CD4-positive, alpha-beta memory T cell (primary cell): ENCODE data around the gene WDR26. TPM values are rescaled to one million over a fixed set of nuclear protein-coding genes. Genes with fewer than 3 reads are reported as not detected.
A peak's percentile ranks its signal among the peaks of the same experiment; 100 is the strongest.

Source experiments
- CTCF ChIA-PET: fragments of 350-600 bp; sonication (Branson Sonifier 250); formaldehyde crosslinking; loops from one replicate; lab custom pipeline; 2021; ENCODE audit warnings: inconsistent platforms; ENCODE audit not compliant: partially characterized antibody; lab: Charles Lee
- POLR2A ChIA-PET: fragments of 350-600 bp; sonication (Branson Sonifier 250); formaldehyde crosslinking; loops from one replicate; lab custom pipeline; 2021; ENCODE audit not compliant: partially characterized antibody; lab: Charles Lee
- DNase-seq, 5 donors: peaks; one replicate each; pipeline versions ENCODE4 v3.0.0 to v3.0.0-alpha.2; 2020 to 2022; ENCODE audit warnings: mixed read lengths in 1 of 5
- H3K27ac ChIP-seq: one replicate; pipeline ENCODE4 v1.7.0; 2013; ENCODE audit warnings: low read depth, low read length
- H3K27me3 ChIP-seq: 2 replicates; pipeline ENCODE4 v1.7.0; 2013; ENCODE audit warnings: mild to moderate bottlenecking, low read length, moderate library complexity; ENCODE audit not compliant: insufficient read depth
- H3K36me3 ChIP-seq: 2 replicates; pipeline ENCODE4 v1.7.0; 2013; ENCODE audit warnings: mild to moderate bottlenecking, low read length, moderate library complexity; ENCODE audit not compliant: insufficient read depth
- H3K4me1 ChIP-seq: 2 replicates; pipeline ENCODE4 v1.7.0; 2013; ENCODE audit warnings: mild to moderate bottlenecking, low read length, moderate library complexity; ENCODE audit not compliant: insufficient read depth
- H3K4me3 ChIP-seq, 2 donors: one replicate each; pipeline ENCODE4 v1.7.0; 2013; ENCODE audit warnings: low read length in 2 of 2, mild to moderate bottlenecking in 1 of 2
- H3K9me3 ChIP-seq, 2 donors: one replicate each; pipeline ENCODE4 v1.7.0; 2013; ENCODE audit warnings: low read length in 2 of 2, control low read depth in 1 of 2; ENCODE audit not compliant: control insufficient read depth in 1 of 2
- H3K27ac Mint-ChIP-seq, 7 donors: one replicate each; pipeline ENCODE4 v1.8.0; 2020 to 2021; ENCODE audit warnings: mixed read lengths in 7 of 7, mild to moderate bottlenecking in 6 of 7, inconsistent platforms in 3 of 7, moderate library complexity in 3 of 7
- H3K27me3 Mint-ChIP-seq, 2 donors: one replicate each; pipeline ENCODE4 v1.8.0; 2020 to 2021; ENCODE audit warnings: mixed read lengths in 2 of 2
- H3K36me3 Mint-ChIP-seq, 2 donors: one replicate each; pipeline ENCODE4 v1.8.0; 2020 to 2021; ENCODE audit warnings: mixed read lengths in 2 of 2, inconsistent platforms in 1 of 2, mild to moderate bottlenecking in 1 of 2
- H3K4me1 Mint-ChIP-seq, 4 donors: one replicate each; pipeline ENCODE4 v1.8.0; 2020 to 2021; ENCODE audit warnings: mixed read lengths in 4 of 4, mild to moderate bottlenecking in 1 of 4
- H3K4me3 Mint-ChIP-seq, 8 donors: one replicate each; pipeline ENCODE4 v1.8.0; 2020 to 2021; ENCODE audit warnings: mixed read lengths in 8 of 8, mild to moderate bottlenecking in 7 of 8, moderate library complexity in 6 of 8, inconsistent platforms in 3 of 8
- H3K9me3 Mint-ChIP-seq, 8 donors: one replicate each; pipeline ENCODE4 v1.8.0; 2020 to 2021; ENCODE audit warnings: mixed read lengths in 8 of 8, mild to moderate bottlenecking in 5 of 8, inconsistent platforms in 3 of 8, moderate library complexity in 1 of 8
- intact Hi-C: fragments of 100-400 bp; cut with micrococcal nuclease; formaldehyde crosslinking; loops from one replicate; pipeline ENCODE4 v1.15.1; 2023
- polyA plus RNA-seq, 2 donors: library from polyadenylated mRNA; unstranded; fragments of 300-500 nt; fragmentation: Illumina TruSeq; gene quantifications; one replicate each; pipeline ENCODE4 v1.2.3, GENCODE V29; 2021
- total RNA-seq, 2 experiments: library from RNA; stranded (reverse); gene quantifications; one replicate each; pipeline ENCODE4 v1.2.3, GENCODE V29; 2021

WDR26 gene
- total and polyA plus RNA-seq, 4 experiments from 2014 or later, result 2.9 to 123 (median 62.4) TPM

DNA sequence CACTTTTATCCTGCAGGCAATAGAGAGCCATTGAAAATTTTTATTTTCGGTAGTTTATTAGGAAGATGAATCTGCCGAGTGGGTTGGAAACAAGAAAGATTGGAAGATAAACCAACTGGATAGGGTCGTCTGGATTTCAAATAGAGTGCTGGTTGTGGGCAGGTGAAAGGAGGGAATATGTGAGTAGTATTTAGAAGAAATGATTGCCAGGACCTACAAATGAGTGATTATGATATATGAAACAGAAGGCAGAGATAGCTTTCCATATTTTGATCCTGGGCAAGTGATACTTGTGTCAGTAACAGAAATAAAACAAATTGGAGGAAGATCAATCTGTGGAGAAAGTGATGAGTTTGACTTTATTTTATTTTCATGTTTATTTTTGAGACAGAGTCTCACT lies 75.4 kb downstream of the WDR26 start:
- Mint-ChIP-seq H3K36me3 (peaks cover 22 to 26% of the 10 kb centered on the region in 2 donors), H3K27me3 (no peaks in the 10 kb centered on the region), H3K4me3 (peak overlapping the region in 7 of 8 donors; percentile 26 to 99 (median 91)), H3K4me1 (peaks cover 35 to 73% (median 57%) of the 10 kb centered on the region in 4 donors), H3K9me3 (no peaks in the 10 kb centered on the region), H3K27ac (peak overlapping the region in 6 of 7 donors; percentile 5 to 85 (median 18))
- Histone ChIP-seq H3K4me3 (no peak overlapping the region), H3K27ac (no peak overlapping the region), H3K27me3 (no peaks in the 10 kb centered on the region), H3K36me3 (no peaks in the 10 kb centered on the region), H3K4me1 (peaks cover 37% of the 10 kb centered on the region), H3K9me3 (no peaks in the 10 kb centered on the region)
- DNase-seq, result no peak
- intact Hi-C loops, result loop anchor here (5.0 kb wide), 1 partner anchor 33 kb away; no protein-coding TSS in a partner anchor
- ChIA-PET CTCF (interaction anchor here (1.2 to 1.3 kb wide), 2 partner anchors 25 to 98 kb away, joined by 3 to 5 read pairs; no protein-coding TSS in a partner anchor), POLR2A (interaction anchor here (0.8 to 3.2 kb wide), 3 partner anchors 16 to 29 kb away, joined by 3 to 15 read pairs (median 3); partner anchors contain the start of gene NVL)

DNA sequence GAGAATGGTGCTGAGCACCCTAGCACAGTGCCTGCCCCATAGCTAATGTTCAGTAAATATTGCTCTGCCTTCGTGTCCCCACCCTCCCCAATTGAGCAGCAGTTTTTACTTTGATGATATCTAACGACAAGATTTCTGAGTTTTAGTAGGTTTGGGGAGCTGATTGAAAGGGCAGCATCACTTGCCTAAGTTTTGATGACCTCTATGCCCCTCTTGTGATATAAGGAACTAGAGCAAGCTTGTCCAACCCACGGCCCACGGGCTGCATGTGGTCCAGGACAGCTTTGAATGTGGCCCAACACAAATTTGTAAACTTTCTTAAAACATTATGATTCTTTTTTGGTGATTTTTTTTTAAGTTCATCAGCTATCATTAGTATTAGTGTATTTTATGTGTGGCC lies 76.4 kb downstream of the WDR26 start:
- Histone ChIP-seq H3K4me3 (peak overlapping the region in 1 of 2 donors; percentile 51), H3K27ac (peak overlapping the region; percentile 72), H3K9me3 (no peaks in the 10 kb centered on the region), H3K36me3 (no peaks in the 10 kb centered on the region), H3K4me1 (peaks cover 27% of the 10 kb centered on the region), H3K27me3 (no peaks in the 10 kb centered on the region)
- H3K27ac Mint-ChIP-seq, result peak overlapping the region; percentile 73 to 98 (median 84)
- intact Hi-C loops, result loop anchor here (5.0 kb wide), 1 partner anchor 34 kb away; no protein-coding TSS in a partner anchor
- DNase-seq, result no peak
- ChIA-PET POLR2A (interaction anchor here (0.6 to 3.2 kb wide), 10 partner anchors 8 to 175 kb away, joined by 3 to 15 read pairs (median 6); partner anchors contain the start of genes DEGS1 and NVL), CTCF (interaction anchor here (1.0 to 1.4 kb wide), 3 partner anchors 24 to 99 kb away, joined by 3 to 4 read pairs (median 3); no protein-coding TSS in a partner anchor)
- no peaks in the 10 kb centered on the region for H3K27me3 Mint-ChIP-seq
- no peaks in the 10 kb centered on the region for H3K9me3 Mint-ChIP-seq
- peak overlapping the region; percentile 86 to 99 (median 92) for H3K4me3 Mint-ChIP-seq
- H3K36me3 Mint-ChIP-seq, result peaks cover 14 to 18% of the 10 kb centered on the region in 2 donors
- peaks cover 30 to 66% (median 48%) of the 10 kb centered on the region in 4 donors for H3K4me1 Mint-ChIP-seq

DNA sequence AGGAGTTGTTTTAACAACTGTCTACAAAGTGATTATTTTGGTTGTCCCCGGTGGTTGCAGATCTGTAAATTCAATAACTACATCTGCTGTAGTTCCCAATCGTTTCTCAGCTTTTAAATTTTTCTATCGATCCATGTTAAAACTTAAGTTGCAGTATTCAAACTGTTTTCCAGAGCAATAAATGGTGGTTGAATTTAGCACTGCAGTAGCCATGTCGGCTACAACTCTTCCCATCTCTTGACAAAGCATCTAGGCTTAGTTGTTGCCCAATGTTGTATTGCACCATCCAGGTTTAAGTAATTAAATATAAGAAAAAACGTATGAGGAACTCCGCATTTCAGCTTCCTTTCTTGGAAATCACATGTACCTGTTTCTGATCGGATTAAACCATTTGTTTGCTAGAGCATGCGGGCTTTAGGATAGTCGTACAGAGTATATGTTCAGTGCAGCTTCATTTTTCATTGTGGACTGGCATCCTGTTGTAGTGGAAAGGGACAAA lies 76.9 kb downstream of the WDR26 start:
- peak overlapping the region; percentile 72 for H3K27ac ChIP-seq
- H3K4me3 Mint-ChIP-seq, result peak overlapping the region; percentile 86 to 99 (median 92)
- H3K27me3 ChIP-seq, result no peaks in the 10 kb centered on the region
- POLR2A ChIA-PET, result interaction anchor here (0.6 to 3.2 kb wide), 14 partner anchors 9 to 175 kb away, joined by 3 to 15 read pairs (median 6); partner anchors contain the start of genes DEGS1, NVL and WDR26
- H3K27me3 Mint-ChIP-seq, result no peaks in the 10 kb centered on the region
- peaks cover 27% of the 10 kb centered on the region for H3K4me1 ChIP-seq
- H3K4me3 ChIP-seq, result peak overlapping the region; percentile 51 to 63
- no peaks in the 10 kb centered on the region for H3K36me3 ChIP-seq
- DNase-seq, result no peak
- intact Hi-C loops, result loop anchor here (2.0 to 5.0 kb wide), 2 partner anchors 23 to 35 kb away; no protein-coding TSS in a partner anchor
- no peaks in the 10 kb centered on the region for H3K9me3 ChIP-seq
- CTCF ChIA-PET, result interaction anchor here (1.0 to 1.4 kb wide), 3 partner anchors 24 to 100 kb away, joined by 3 to 4 read pairs (median 3); no protein-coding TSS in a partner anchor
- H3K27ac Mint-ChIP-seq, result peak overlapping the region; percentile 73 to 98 (median 86)
- H3K9me3 Mint-ChIP-seq, result no peaks in the 10 kb centered on the region
- peaks cover 11 to 12% of the 10 kb centered on the region in 2 donors for H3K36me3 Mint-ChIP-seq
- peaks cover 28 to 61% (median 44%) of the 10 kb centered on the region in 4 donors for H3K4me1 Mint-ChIP-seq

DNA sequence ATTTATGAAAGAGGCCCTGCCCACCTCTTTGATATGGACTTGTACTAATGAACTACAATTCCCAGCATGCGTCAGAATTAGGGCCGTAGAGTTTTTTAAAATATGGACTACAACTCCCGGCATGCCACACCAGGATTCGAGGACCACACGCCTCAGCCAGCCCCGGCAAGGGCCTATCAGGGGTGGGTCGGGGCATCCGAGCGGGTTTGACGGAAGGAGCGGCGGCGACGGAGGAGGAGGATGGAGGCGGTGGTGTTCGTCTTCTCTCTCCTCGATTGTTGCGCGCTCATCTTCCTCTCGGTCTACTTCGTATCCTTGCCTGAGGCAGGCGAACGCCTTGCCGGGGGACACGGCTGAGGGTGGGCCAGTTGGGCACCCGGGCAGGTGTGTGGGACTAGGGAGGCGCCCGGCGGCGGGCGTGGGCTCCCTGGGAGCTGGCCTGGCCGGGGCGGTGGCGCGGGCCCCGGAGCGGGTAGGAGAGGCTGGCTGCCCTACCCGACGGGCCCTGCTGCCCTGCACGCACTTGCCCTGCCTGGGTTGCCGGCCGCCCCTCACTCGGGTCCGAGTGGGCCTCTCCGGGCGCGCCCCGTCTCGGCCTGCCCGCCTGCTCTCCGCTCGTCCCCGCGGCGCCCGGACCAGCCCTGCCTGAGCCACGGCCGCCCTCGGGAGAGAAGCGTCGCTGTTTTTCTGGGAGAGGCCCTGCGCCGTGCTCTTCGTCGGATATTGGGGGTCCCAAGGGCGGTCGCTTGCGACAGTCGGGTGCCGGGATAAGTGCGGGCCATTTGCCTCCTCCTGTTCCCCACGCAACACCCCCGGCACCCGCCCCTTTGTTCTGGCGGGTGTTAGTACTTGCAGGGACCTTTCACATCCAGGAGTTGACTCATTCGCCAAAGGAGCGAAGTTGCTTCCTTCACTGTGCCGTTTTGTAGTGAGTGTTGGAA lies 77.6 kb downstream of the WDR26 start, which contains the start of gene CNIH4:
TSS of gene CNIH4 (plus strand) at position 195 of the 941 bp plus-strand sequence. CDS start at position 241, 46 bp downstream.
- POLR2A ChIA-PET, result interaction anchor here (0.7 to 3.2 kb wide), 17 partner anchors 9 to 243 kb away, joined by 3 to 15 read pairs (median 4); partner anchors contain the start of genes DEGS1, FBXO28, NVL and WDR26
- intact Hi-C loops, result loop anchor here (1.0 to 5.0 kb wide), 7 partner anchors 24 to 243 kb away; partner anchors contain the start of genes FBXO28, NVL and WDR26

GRCh38 chr1:224353975-224354925 lies 80.3 kb downstream of the WDR26 start:
- no peak overlapping the region for H3K27ac ChIP-seq
- peaks cover 17% of the 10 kb centered on the region for H3K4me1 ChIP-seq
- H3K27ac Mint-ChIP-seq, result peak overlapping the region in 2 of 7 donors; percentile 26 to 35
- no peaks in the 10 kb centered on the region for H3K9me3 ChIP-seq
- no peaks in the 10 kb centered on the region for H3K36me3 ChIP-seq
- H3K9me3 Mint-ChIP-seq, result no peaks in the 10 kb centered on the region
- CTCF ChIA-PET, result interaction anchor here (0.6 to 4.4 kb wide), 5 partner anchors 13 to 238 kb away, joined by 3 to 36 read pairs (median 5); no protein-coding TSS in a partner anchor
- peaks cover 5 to 10% of the 10 kb centered on the region in 2 donors for H3K36me3 Mint-ChIP-seq
- H3K27me3 ChIP-seq, result no peaks in the 10 kb centered on the region
- no peaks in the 10 kb centered on the region for H3K27me3 Mint-ChIP-seq
- POLR2A ChIA-PET, result interaction anchor here (1.4 kb wide), 1 partner anchor 11 kb away, joined by 3 read pairs; no protein-coding TSS in a partner anchor
- intact Hi-C loops, result no loop called here
- H3K4me3 Mint-ChIP-seq, result no peak overlapping the region
- no peak overlapping the region for H3K4me3 ChIP-seq
- peaks cover 22 to 32% (median 25%) of the 10 kb centered on the region in 4 donors for H3K4me1 Mint-ChIP-seq
- no peak for DNase-seq

More for the DNA sequence above, 77.6 kb downstream of the WDR26 start, which contains the start of gene CNIH4:
- no peaks in the 10 kb centered on the region for H3K36me3 ChIP-seq
- peak within 1 kb of the TSS; percentile 90 to 99 (median 94) for H3K4me3 Mint-ChIP-seq
- H3K27me3 Mint-ChIP-seq, result no peaks in the 10 kb centered on the region
- peaks cover 26 to 54% (median 39%) of the 10 kb centered on the region in 4 donors for H3K4me1 Mint-ChIP-seq
- no peaks in the 10 kb centered on the region for H3K27me3 ChIP-seq
- CTCF ChIA-PET, result interaction anchor here (1.3 kb wide), 1 partner anchor 23 kb away, joined by 3 read pairs; no protein-coding TSS in a partner anchor
- peaks cover 6 to 10% of the 10 kb centered on the region in 2 donors for H3K36me3 Mint-ChIP-seq
- no peaks in the 10 kb centered on the region for H3K9me3 ChIP-seq
- H3K9me3 Mint-ChIP-seq, result no peaks in the 10 kb centered on the region
- H3K4me3 ChIP-seq, result peak within 1 kb of the TSS; percentile 51 to 63
- peaks cover 27% of the 10 kb centered on the region for H3K4me1 ChIP-seq
- DNase-seq, result peak; percentile 92 to 95 (median 94)
- peak within 1 kb of the TSS; percentile 73 to 98 (median 93) for H3K27ac Mint-ChIP-seq
- H3K27ac ChIP-seq, result peak within 1 kb of the TSS; percentile 72
